IPS-20b (cell line): ENCODE results near the gene AKNA.

Experiments
- H3K27ac ChIP-seq: one replicate; pipeline ENCODE4 v1.5.1; 2013; ENCODE audit warnings: low read length
- H3K27me3 ChIP-seq: 2 replicates; pipeline ENCODE4 v1.6.1; 2013; ENCODE audit warnings: mild to moderate bottlenecking, low read length, inconsistent platforms; ENCODE audit not compliant: insufficient read depth
- H3K36me3 ChIP-seq: 2 replicates; pipeline ENCODE4 v1.6.1; 2013; ENCODE audit warnings: low read depth, mild to moderate bottlenecking, inconsistent platforms, low read length, moderate library complexity; ENCODE audit not compliant: insufficient read depth
- H3K4me1 ChIP-seq: 2 replicates; pipeline ENCODE4 v1.6.1; 2013; ENCODE audit warnings: mild to moderate bottlenecking, control low read depth, inconsistent platforms, low read length, moderate library complexity; ENCODE audit not compliant: insufficient read depth
- H3K4me3 ChIP-seq: 2 replicates; pipeline ENCODE4 v1.5.1; 2013; ENCODE audit warnings: mild to moderate bottlenecking, low read length, inconsistent platforms
- H3K9ac ChIP-seq: 2 replicates; pipeline ENCODE4 v1.6.1; 2013; ENCODE audit warnings: low read depth, mild to moderate bottlenecking, inconsistent platforms, low read length, moderate library complexity
- H3K9me3 ChIP-seq: 2 replicates; pipeline ENCODE4 v1.6.1; 2013; ENCODE audit warnings: mild to moderate bottlenecking, low read depth, low read length, inconsistent platforms; ENCODE audit not compliant: insufficient read depth

AKNA gene

DNA sequence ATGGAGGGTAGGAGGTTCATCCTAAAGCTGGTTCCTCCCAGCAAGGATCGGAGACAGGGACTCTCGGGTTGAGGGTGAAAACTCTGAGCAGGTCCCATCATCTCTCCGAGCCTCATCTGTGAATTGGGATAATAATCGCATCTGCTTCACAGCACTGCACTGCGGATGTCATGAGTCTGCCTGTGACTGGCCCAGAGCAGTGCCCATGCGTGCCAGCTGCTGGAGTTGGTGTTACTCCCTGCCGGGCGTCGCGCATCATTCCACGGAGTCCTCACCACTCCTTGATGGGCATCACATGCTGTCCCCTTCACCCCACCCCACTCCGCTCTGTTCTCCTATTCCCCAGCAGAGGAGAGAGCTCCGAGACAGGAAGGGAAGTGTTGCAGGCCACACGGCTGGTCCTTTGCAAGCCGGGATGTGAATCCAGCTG is 100.0 kb downstream of the AKNA start:
- Histone ChIP-seq H3K36me3 (peaks cover 7% of the 10 kb centered on the region; the same call in 1 of the 2 replicates), H3K9me3 (no peaks in the 10 kb centered on the region), H3K9ac (no peak overlapping the region; the same call in 1 of the 2 replicates), H3K27me3 (no peaks in the 10 kb centered on the region), H3K4me3 (no peak overlapping the region), H3K27ac (no peak overlapping the region), H3K4me1 (peaks cover 9% of the 10 kb centered on the region)

DNA sequence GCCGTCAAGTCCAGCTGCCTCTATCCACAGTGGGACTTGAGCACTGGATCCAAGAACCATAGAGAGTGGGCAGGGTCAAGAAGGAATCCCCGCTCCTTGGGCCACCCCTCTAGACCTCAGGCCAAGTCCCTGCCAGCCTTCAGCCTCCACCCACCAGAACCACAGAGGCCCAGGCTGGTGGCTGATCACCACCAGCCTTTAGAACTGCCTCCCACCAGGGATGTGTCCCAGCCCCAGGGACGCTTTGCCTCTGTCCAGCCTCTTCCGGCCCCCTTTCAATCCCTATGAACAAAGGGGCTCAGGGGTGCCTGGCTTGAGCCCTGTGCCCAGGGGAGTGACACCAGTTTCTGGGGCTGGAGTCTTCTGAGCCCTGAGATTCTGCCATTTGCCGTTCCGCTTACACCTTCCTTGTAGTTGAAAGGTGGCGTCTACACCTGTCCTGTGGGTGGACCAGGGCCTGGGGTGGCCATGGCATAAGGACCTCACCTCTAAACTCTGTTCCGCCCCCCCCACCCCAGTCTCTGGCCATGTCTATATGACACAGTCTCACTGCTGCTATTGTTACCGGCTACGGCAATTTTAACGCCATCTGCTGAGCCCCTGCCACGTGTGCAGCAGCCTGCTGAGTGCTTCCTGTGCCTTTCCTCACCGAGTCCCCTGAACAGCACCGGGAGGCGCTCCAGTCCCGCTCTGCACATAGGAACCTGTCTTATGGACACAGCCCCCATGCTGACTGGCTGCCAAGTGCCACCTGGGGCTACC is 100.6 kb downstream of the AKNA start:
- no peaks in the 10 kb centered on the region for H3K27me3 ChIP-seq
- H3K36me3 ChIP-seq = peaks cover 1% of the 10 kb centered on the region; the same call in 1 of the 2 replicates
- H3K9ac ChIP-seq = no peak overlapping the region
- H3K4me3 ChIP-seq = no peak overlapping the region
- no peaks in the 10 kb centered on the region for H3K9me3 ChIP-seq
- no peak overlapping the region for H3K27ac ChIP-seq
- H3K4me1 ChIP-seq = peaks cover 9% of the 10 kb centered on the region

DNA sequence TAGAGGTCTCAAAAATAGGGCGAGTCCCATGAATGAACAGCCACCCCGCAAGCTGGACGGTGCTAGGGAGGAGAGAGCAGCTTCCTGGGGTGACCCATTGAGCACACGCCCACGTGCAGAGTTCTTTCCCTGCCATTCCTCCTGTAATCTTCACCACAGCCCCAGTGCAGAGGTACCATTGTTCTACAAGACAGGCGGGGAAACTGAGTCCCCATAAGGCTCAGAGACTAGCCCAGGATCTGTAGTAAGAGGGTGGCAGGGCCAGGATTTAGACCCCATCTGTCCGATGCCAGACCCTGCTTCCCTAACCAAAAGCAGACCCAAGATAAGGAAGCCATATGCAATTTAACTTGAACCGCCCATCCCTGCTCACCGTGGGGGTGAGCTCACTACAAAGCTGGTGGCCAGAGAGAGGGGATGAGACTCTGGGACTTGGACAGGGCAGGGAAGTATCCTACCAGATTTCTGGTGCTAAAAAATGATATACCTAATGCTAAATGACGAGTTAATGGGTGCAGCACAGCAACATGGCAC is 101.6 kb downstream of the AKNA start:
- Histone ChIP-seq H3K36me3 (no peaks in the 10 kb centered on the region; the same call in 1 of the 2 replicates), H3K27ac (no peak overlapping the region), H3K9ac (no peak overlapping the region), H3K9me3 (no peaks in the 10 kb centered on the region), H3K4me3 (no peak overlapping the region), H3K4me1 (peaks cover 9% of the 10 kb centered on the region), H3K27me3 (no peaks in the 10 kb centered on the region)

DNA sequence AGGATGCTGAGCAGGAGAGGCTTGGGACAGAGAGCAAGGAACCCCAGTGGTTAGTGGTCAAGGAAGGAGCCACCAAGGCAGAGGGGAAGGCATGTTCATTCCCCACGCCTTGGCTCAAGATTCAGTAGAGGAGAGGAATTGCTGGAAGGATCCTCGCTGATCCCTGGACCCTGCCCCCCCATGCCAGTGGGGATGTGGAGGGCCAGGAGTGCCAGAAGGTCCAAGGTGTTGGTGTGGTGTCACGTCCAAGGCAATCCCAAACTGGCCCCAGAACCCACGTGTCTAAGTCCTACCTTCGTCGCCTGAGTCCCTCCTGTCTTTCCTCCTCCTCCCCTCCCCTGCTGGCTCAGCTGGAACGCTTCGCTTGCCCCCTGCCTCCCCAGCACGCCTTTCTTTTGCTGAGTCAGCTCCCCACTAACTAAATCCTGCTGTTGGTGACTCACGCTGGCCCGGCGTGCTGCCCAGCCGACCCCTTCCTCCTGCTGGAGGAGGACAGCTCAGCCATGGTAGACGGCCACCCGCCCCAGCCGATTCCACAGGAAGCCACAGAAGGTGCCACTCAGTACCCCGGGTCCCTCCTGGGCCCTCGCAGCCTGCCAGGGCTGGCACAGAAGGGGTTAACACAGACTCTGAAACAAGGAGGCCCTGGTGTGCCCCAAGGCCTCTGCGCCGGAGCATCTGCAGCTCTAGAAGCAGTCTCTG is 102.5 kb downstream of the AKNA start:
- Histone ChIP-seq H3K9me3 (no peaks in the 10 kb centered on the region), H3K27me3 (no peaks in the 10 kb centered on the region), H3K27ac (no peak overlapping the region), H3K9ac (no peak overlapping the region), H3K4me3 (no peak overlapping the region), H3K36me3 (no peaks in the 10 kb centered on the region; the same call in 1 of the 2 replicates), H3K4me1 (peaks cover 9% of the 10 kb centered on the region)

DNA sequence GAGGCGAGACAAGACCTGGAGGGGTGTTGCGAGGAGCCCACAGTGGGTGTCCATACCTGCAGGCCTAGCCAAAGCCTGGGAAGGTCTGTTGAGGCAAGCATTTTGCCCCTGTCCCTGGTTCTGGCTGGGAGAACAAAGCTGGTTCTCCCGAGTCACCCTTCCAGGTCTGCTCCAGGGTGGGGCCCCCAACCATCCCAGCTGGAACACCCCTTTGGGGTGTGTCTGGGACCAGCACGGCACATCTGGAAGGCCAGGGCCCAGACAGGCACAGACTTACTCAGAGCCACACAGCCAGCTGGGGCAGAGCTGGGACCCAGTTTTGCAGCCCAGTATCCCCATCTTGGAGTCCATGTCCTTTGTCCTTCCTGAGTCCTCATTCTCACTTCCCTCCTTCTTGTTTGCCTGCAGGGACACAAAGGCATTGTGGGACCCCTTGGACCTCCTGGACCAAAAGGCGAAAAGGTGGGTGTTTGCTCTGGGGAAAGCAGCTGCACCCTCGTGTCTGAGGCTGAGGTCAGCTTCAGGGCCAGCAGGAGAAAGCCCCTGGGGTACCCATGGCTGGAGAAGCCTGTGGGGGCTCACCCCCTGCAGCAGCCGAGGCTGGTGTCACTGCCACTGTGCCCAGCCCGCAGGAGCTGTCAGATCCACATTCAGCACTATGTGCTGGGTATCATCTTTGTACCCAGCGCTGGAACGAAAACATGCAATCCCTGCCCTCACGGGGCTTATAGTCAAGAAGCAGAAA is 103.3 kb downstream of the AKNA start:
- Histone ChIP-seq H3K4me3 (no peak overlapping the region), H3K9ac (no peak overlapping the region), H3K36me3 (no peaks in the 10 kb centered on the region; the same call in 1 of the 2 replicates), H3K9me3 (no peaks in the 10 kb centered on the region), H3K27ac (no peak overlapping the region), H3K4me1 (peaks cover 9% of the 10 kb centered on the region), H3K27me3 (no peaks in the 10 kb centered on the region)
